Measurements from ENCODE around the gene SAMD5. TPM values are rescaled to one million over a fixed set of nuclear protein-coding genes. Genes with fewer than 3 reads are reported as not detected.

SAMD5 gene
- total RNA-seq, 1 experiment from 2014 or later, result 4.0 TPM

DNA sequence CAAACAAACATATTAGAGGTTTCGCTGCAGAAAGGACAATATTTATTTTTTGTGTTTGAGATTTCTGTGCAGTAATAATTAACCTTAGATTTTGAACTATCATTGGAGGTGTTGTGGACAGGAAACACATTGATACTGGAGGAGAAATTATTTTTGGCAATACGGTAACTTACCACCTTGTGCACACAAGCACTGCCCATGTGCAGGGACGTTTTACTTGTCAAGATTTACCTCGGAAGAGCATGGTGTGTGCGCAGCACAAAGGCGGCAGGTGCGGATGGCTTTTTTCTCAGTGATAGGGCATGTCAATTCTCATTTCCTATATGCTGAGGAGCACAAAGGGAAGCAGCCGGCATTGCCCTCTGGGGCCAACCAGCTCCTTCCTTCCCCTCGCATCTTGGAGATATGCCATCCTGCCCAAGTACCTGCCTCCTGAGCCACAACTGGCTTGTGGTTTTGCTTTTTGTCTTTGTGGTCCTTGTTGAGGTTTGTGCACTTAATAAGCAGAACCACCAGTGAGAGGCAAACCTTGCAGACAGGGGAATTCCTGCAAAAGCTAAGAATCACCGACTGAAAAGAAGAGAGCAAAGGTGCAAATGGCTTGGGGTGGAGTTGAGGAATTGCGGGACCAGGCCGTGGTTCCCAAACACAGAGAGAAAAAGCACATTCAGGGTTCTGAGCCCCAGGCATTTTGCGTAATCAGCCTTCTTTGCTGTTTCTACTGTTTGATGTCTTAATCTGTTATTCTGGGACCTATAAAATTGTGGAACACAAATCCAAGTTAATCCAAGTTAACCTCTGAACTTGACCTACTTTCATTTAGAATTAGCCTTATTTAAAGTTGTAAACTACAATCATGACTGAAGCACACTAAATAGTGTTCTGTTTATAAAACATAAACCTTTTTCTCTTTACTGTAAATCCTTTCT, 21.9 kb downstream of the SAMD5 start:
- no peak overlapping the region for H3K4me3 ChIP-seq (replicated peaks in 1 of 2; ENCODE audit: low read depth in 1 of 2, low read length in 2 of 2)
- DNase-seq (ENCODE audit: low read depth, low spot score) (no peak), ATAC-seq (no peak)
- ChIA-PET RAD21 (ENCODE audit: low non-redundant PET in 1 of 2, low total read pairs in 2 of 2, uncharacterized antibody in 2 of 2, unreplicated experiment in 2 of 2) (no interaction called here), CTCF (no interaction called here), POLR2A (no interaction called here)
- no peaks in the 10 kb centered on the region for H4K20me1 ChIP-seq (ENCODE audit: insufficient read depth)
- H3K4me1 ChIP-seq (ENCODE audit: control insufficient read depth in 1 of 2, insufficient read depth in 2 of 2, low read length in 2 of 2), result peaks cover 4 to 6% of the 10 kb centered on the region in 2 experiments; a peak in 2 of 4 replicates
- H3K27me3 ChIP-seq (ENCODE audit: insufficient read depth, low read length), result no peaks in the 10 kb centered on the region
- no peak overlapping the region for H3K27ac ChIP-seq (ENCODE audit: low read depth, low read length)
- H3K9me3 ChIP-seq (ENCODE audit: control insufficient read depth in 1 of 2, insufficient read depth in 1 of 2, low read depth in 1 of 2, low read length in 2 of 2), result no peaks in the 10 kb centered on the region
- no peaks in the 10 kb centered on the region for H3K79me2 ChIP-seq (ENCODE audit: insufficient read depth, low read length)
- intact Hi-C loops (cut with micrococcal nuclease), result no loop called here
- no peak overlapping the region for H3K9ac ChIP-seq (ENCODE audit: low read length)
- no peaks in the 10 kb centered on the region for H3K36me3 ChIP-seq (ENCODE audit: control insufficient read depth in 1 of 2, insufficient read depth in 2 of 2, low read length in 2 of 2)
- TF ChIP-seq YY1 (IDR thresholded peaks at IDR 0.05; ENCODE audit: extremely low read depth, insufficient replicate concordance, low read depth, low read length) (no peak), CEBPB (IDR thresholded peaks at IDR 0.05; ENCODE audit: low read depth) (no peak), ZNF274 (IDR thresholded peaks at IDR 0.05; ENCODE audit: low read depth, low read length) (no peak), JUND (IDR thresholded peaks at IDR 0.05) (no peak), CBX3 (IDR thresholded peaks at IDR 0.05; ENCODE audit: low read depth) (no peak), RAD21 (IDR thresholded peaks at IDR 0.05; ENCODE audit: low read depth) (no peak)
- TF ChIP-seq, protein P1, sequence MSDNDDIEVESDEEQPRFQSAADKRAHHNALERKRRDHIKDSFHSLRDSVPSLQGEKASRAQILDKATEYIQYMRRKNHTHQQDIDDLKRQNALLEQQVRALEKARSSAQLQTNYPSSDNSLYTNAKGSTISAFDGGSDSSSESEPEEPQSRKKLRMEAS (IDR thresholded peaks at IDR 0.05), result no peak
- TF ChIP-seq, protein P2, sequence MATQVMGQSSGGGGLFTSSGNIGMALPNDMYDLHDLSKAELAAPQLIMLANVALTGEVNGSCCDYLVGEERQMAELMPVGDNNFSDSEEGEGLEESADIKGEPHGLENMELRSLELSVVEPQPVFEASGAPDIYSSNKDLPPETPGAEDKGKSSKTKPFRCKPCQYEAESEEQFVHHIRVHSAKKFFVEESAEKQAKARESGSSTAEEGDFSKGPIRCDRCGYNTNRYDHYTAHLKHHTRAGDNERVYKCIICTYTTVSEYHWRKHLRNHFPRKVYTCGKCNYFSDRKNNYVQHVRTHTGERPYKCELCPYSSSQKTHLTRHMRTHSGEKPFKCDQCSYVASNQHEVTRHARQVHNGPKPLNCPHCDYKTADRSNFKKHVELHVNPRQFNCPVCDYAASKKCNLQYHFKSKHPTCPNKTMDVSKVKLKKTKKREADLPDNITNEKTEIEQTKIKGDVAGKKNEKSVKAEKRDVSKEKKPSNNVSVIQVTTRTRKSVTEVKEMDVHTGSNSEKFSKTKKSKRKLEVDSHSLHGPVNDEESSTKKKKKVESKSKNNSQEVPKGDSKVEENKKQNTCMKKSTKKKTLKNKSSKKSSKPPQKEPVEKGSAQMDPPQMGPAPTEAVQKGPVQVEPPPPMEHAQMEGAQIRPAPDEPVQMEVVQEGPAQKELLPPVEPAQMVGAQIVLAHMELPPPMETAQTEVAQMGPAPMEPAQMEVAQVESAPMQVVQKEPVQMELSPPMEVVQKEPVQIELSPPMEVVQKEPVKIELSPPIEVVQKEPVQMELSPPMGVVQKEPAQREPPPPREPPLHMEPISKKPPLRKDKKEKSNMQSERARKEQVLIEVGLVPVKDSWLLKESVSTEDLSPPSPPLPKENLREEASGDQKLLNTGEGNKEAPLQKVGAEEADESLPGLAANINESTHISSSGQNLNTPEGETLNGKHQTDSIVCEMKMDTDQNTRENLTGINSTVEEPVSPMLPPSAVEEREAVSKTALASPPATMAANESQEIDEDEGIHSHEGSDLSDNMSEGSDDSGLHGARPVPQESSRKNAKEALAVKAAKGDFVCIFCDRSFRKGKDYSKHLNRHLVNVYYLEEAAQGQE (IDR thresholded peaks at IDR 0.05; ENCODE audit: low read depth), result no peak
- BruUV-seq (replicated peaks), result no TSS peak
- H3K9me2 ChIP-seq (ENCODE audit: insufficient read depth), result no peaks in the 10 kb centered on the region
- no peak overlapping the region for H3K4me2 ChIP-seq (ENCODE audit: low read length)
- no peak overlapping the region for H2AFZ ChIP-seq (ENCODE audit: low read depth, low read length, poor library complexity, severe bottlenecking)
